Right forelimb (tissue), 1 donor: Measurements from ENCODE around the gene UPF2.
"Not testable (repeated sequence)": the region's sequence is repeated elsewhere in the genome, so short reads cannot be mapped to it uniquely, and the experiment has no call there.

Experiments used
- DNase-seq: peaks from one replicate; pipeline ENCODE4 v3.0.0-alpha.2; 2018

The UPF2 gene

DNA sequence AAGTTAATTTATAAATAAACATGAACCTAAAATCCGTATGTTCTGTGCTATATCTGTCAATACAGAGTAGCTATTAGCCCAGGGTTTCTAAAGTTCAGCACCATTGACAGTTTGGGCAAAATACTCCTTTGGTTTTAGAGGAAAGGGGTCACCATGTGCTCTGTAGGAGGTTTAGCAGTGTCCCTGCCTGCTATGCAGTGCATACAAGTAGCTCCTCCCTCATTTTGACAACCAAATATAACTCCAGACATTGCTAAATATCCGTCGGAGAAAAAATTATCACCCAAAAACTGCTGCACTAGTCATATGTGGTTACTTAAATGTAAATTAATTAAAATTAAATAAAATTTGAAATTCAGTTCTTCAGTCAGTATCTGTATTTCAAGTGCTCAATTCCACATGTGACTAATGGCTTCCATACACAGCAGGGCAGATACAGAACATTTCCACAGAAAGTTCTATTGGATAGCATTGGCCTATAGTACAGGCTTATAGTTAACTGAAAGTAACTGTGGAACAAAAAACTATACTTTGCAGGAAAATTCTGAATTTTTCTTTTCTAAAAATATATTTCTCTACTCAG is 6.4 kb downstream of the UPF2 start:
- DNase-seq, result no peak

DNA sequence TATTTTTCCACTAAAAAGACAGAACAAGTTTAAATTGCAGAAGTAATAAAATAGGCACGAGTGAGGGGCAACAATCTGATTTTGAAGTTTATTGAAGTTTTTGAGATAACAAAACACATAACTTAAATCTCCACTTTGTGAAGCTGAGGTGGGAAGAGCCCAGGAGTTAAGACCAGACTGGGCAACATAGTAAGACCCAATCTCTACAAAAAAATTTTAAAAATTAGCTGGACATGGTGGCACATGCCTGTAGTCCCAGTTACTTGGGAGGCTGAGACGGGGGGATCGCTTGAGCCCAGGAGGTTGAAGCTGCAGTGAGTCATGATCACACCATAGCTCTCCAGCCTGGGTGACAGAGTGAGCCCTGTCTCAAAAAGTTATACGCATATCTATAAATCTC is 11.2 kb downstream of the UPF2 start:
- DNase-seq, result no peak

DNA sequence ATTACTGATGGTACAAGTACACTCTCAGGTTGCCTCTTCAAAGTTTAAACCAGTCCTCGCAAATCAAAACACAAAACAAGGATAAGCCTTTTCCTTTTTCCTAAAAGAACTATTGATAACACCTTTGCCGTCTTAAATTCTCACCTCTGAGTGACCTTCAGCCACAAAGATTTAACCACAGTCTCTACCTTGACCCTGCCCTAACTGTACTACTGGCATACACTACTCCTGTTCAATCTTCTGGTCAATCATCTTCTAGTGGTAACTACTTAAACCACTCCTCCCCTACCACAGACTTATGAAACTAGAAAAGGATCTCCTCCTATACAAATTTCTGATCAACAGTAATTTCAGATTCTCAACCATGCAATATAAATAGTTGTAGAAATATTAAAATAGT is 15.1 kb downstream of the UPF2 start:
- DNase-seq, result no peak

DNA sequence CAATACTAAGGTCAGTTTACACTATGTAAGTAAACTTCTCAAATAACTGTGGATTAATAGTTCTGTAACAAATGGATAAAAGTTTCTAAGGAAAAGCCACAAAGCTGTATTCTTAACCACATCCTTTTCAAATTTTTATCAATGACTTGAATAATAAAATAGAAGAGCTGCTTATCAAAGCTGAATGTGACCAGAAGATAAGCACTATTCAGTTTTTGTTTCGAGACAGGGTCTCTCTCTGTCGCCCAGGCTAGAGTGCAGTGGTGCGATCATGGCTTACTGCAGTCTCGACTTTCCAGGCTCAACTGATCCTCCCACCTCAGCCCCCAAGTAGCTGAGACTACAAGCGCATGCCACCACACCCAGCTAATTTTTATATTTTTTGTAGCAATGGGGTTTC is 17.0 kb downstream of the UPF2 start:
- no peak for DNase-seq

DNA sequence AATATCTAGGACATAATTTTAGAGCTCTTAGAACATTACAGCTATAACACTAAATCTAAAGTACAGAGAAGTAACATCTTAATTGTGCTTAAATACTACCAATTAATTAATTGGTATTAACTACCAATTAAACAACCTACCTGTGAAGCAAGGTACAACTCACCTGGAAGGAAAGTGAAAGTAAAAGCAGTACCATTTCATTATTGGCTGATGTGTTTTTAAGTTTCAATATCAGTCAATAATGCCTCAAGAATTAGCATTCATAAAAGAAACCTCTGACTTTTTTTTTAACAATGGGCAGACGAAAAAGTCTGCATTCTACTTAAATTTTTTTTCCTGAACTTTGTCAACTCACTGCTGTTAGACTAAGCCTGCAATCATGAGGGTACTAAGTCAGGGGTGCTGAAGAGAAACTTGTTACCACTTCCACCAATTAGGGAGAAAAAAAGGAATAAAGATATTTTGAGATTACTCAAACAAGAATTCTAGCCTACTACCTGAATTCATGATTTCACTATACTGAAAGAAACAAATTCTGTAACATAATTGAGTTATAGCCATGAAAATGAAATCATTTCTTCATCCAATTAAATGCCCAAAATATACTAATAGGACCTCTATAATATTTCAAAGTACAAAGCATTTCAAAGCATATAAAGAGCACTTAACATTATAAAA is 19.9 kb downstream of the UPF2 start:
- DNase-seq, result no peak

DNA sequence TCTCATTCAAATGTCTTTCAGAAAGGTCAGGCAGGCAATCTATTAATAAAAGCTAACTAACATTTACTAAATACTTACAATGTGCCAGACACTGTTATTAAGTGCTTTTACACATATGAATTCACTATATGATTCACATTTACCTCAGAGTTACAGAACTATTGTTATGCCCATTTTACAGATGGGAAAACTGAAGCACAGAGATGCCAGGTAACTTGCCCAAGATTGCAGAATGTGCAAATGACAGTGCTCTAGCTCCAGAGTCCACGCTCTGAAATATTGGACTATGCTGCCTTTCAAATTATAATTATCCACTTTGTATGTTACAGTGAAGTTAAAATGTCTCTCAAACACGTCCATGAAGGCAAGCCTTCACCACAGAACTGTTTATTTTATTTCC is 22.0 kb downstream of the UPF2 start:
- no peak for DNase-seq

DNA sequence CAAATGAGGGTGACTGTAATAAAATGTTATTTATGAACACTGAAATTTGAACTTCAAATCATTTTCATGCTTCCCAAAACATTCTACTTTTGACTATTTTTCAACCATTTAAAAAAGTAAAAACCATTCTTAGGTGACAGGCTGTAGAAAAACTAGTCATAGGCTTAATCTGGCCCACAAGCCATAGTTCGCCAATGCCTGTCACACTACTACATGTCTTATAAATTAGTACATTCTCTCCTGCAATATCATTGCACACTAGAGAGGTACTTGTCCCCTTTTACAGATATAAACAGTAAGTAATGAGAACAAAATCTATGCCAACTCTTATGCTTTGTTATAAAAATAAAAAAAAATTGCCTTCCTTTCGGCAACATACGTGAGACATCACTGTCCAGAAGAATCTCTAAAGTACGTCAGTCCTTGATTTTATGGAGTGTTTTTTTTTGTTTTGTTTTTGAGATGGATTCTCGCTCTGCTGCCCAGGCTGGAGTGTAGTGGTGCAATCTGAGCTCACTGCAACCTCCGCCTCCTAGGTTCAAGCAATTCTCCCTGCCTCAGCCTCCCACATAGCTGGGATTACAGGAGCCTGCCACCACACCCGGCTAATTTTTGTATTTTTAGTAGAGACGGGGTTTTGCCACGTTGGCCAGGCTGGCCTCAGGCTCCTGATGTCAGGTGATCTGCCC is 23.2 kb downstream of the UPF2 start:
- no peak for DNase-seq

DNA sequence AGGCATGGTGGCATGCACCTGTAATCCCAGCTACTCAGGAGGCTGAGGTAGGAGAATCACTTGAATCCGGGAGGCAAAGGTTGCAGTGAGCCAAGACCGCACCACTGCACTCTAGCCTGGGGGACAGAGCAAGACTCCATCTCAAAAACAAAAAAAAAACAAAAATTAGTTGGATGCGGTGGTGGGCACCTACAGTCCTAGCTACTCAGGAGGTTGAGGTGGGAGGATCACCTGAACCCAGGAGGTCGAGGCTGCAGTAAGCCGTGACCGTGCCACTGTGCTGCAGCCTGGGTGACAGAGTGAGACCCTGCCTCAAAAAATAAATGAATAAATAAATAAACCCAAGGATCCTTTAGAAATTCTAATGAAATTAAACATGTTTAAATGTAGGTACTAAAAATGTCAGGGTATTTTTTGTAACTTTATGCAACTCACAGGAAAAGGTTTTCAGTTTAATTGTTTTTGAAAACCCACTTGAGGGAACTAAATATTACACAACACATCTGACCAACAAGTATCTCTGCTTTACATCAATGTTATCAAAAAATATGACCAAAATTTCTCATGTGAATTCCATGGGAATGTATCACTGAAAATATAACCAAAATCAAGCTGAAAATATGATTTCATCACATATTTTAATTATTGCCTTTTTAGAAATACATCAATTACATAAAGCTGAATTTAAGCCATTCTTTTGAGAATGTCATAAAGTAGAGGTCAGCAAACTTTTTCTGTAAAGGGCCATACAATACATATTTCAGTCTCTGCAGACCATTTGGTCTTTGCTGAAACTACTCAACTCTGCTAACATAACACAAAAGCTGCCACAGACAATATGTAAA is 23.9 kb downstream of the UPF2 start:
- DNase-seq, result no peak

DNA sequence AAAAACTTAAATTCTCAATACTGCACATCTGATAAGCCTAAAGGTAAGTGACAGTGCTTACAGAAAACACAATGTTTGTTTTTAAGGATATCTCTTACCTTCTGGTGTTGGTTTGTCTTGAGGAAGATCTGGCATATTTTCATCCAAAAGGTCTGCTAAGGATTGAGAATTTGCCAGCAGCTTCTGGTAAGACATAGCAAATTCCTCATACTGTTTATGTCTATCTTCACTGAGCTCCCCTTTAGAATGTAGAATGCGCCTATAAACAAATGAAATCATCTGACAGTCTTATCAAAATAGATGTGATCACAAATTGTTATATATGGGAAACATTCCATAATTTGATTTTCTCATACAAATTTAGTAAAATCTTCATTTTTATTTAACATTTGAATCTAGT is 28.7 kb downstream of the UPF2 start:
- no peak for DNase-seq

DNA sequence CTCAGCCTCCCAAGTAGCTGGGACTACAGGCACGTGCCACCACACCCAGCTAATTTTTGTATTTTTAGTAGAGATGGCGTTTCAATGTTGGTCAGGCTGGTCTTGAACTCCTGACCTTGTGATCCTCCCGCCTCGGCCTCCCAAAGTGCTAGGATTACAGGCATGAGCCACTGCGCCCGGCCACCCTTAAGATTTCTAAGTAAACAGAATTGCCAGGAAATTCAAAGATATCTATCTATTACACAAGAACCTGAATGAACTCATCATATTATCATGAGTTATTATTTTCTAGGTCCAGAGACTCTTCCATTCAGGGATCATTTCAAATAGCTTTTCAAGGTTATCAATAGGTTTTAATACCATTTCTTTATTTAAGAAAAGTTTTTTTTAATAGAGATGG is 29.2 kb downstream of the UPF2 start:
- not testable (repeated sequence) for DNase-seq

DNA sequence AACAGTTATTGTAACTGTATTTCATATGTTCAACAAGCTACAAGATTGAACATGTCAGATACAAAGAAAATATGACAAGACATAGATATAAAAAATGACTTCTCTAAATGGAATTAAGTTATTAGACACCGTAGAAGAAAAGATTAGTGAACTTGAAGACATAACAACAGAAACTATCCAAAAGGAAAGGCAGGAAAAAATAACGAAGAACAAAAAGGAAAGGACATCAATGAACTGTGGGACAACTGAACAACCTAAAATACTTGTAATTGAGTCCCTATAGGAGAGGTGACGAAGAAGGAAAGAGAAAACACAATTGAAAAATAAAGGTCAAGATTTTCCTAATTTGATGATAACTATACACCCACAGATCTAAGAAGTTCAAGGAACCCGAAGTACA is 32.3 kb downstream of the UPF2 start:
- no peak for DNase-seq

DNA sequence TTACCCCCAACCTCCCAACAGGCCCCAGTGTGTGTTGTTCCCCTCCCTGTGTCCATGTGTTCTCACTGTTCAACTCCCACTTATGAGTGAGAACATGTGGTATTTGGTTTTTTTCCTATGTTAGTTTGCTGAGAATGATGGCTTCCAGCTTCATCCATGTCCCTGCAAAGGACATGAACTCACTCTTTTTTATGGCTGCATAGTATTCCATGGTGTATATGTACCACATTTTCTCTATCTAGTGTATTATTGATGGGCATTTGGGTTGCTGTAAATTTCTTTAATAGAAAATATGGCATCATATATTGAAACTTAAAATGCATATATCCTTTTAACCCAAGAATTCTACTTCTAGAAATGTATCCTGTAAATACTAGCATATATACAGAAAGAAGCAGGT is 33.8 kb downstream of the UPF2 start:
- DNase-seq, result not testable (repeated sequence)

DNA sequence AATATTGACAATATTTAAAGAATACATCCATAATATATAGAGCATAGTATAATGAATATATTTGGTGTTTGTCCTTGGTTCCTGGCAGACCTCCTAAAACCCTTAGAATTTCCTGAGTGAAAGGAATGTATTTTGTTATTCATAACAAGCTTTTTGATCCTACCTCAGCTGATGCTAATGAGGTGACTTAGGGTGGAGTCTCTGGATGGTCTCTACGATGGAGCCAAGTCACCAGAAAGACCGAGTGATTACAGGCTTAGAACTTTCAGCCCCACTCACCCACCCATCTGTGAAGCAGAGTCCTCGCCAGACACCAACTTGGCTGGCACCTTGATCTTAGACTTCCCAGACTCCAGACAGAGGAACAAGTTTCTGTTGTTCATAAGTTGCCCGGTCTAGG is 35.9 kb downstream of the UPF2 start:
- DNase-seq, result no peak

DNA sequence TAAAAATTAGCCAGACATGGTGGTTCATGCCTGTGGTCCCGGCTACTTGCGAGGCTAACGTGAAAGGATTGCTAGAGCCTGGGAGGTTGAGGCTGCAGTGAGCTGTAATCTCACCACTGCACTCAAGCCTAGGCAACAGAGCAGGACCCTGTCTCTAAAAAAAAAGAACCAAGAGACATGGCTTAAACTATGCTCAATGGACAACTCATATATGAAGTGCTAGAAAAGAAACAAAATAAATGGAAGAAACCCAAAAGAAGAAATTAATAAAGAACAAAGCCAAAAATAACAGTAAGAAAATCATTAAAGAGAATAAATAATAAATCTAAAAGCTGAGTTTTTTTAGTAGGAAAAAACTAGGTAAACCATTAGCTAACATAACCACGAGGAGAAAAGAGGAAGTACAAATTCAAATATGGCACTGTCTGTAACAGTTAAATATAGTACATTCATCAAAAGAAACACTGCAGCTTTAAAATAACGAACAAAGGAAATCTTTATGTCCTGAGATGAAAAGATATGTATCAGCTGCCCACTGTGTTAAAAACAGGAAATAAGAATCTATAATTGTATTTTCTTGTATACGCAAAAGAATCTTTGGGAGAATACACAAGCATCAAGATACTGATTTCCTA is 48.7 kb downstream of the UPF2 start:
- DNase-seq, result no peak

DNA sequence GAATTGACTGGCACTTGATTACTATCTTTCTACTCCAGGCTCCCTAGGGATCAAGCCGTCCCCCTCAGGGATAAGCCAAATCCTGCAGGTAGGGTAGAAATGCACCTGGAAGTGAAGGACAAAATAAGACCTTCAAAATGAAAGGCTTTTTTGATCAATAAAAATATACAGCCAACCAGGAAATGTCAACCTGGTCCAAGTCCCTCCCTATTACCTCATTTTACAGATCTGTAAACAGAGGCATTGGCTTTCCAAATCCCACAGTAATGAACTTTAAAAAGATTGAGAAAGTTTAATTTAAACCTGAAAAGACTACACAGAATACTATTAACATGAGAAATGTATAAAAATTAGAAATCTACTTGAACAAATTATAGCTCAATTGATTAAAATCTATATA is 53.7 kb downstream of the UPF2 start:
- no peak for DNase-seq

DNA sequence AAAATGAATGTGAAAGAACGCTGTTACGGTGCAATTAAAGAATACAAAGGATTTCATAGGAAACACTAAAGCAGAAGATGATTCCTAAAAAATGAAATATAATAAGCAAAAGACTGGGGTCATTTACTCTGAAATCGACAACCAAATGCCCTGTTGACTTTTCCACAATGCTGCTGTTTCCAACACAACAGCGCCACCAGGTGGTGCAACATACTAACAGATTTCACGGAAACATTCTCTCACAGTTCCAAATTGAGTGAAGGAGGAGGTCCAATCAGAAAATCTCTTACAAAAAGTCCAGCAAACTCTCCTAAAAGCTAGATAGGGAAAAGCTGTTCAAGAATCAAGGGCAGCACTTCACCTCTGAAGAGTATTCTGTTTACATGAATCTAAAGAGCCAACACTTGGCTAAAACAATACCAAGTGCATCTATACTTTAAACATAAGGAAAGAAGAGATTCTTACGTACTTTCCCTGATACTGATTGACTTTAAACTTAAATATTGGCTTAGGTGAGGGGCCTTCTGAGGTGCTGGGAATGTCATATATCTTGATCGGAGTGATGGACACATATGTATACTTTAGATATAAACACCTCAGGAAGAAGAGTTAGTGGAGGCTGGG is 55.9 kb downstream of the UPF2 start:
- peak; percentile 84 for DNase-seq

DNA sequence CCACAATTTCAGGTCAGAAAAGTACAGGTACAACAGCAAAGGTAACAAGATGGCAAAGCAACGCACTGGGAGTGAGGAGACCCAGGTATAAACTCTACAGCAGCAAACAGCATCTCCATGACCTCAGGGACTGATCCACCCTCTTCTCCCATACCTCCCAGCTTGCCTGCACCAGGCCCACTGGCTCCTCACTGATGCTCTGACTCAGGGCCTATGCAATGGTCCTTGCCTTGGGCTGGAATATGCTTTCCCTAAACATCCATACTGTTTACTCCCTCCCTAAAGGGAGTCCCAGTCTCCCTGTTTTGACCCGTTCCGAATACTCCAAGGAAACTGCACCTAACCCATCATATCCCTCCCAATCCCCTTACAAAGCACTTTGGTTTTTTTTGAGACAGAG is 60.4 kb downstream of the UPF2 start:
- DNase-seq, result no peak

DNA sequence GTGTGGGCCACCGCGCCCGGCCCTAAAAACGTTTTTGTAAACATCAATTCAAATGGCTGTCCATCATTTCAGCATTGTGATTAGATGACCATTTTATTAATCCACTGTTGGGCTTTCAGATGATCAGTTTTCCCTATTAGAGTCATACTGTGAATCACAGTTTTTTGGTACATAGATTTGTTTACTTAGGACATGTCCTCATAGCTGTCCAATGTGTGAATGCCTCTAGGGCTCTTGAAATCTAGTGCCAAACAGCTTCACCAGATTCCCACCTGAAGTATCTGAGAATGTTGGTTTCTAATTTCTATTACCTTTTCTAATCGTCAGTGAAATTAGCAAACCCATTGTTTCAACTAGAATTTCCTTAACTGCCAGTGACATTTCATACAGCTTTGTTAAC is 66.8 kb downstream of the UPF2 start:
- DNase-seq, result no peak

DNA sequence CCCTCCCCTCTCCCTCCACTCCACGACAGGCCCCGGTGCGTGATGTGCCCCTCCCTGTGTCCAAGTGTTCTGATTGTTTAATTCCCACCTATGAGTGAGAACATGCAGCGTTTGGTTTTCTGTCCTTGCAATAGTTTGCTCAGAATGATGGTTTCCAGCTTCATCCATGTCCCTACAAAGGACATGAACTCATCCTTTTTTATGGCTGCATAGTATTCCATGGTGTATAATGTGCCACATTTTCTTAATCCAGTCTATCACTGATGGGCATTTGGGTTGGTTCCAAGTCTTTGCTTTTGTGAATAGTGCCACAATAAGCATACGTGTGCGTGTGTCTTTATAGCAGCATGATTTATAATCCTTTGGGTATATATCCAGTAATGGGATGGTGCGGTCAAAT is 70.1 kb downstream of the UPF2 start:
- not testable (repeated sequence) for DNase-seq

DNA sequence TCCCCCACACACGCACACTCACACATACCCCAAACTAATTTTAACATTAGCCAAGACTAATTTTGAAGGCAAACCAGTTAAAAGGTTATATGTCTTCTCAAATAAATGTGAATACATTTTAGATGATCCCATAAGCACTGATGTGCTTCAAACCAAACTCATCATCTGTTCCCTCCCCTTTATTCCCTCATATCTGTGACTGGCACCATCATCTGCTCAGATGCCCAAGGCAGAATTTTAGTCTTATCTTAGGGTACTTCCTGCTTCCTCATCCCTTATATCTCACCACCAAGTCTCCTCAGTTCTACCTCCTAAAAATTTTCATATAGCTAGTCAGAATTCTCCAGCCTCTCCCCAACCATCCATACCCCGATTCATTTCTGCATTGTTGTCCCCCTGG is 80.4 kb downstream of the UPF2 start:
- DNase-seq, result no peak

DNA sequence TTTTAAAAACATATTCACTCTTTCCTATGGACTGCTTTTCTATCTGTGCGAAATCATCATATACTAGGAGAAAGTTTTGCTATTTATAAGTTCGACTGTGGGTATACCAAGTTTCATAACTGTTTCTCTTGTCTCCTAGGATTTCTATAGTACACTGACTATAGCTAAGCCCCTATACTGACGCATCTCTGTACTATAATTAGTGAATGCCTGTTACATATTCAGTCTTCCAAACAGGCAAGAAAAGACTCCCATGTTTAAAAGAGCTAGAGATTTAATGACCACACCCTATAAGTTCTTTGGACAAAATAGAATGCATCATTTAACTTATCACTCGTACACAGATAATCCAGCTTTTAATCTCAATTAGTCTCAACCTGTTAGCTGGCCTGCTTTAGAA is 80.8 kb downstream of the UPF2 start:
- DNase-seq, result no peak

DNA sequence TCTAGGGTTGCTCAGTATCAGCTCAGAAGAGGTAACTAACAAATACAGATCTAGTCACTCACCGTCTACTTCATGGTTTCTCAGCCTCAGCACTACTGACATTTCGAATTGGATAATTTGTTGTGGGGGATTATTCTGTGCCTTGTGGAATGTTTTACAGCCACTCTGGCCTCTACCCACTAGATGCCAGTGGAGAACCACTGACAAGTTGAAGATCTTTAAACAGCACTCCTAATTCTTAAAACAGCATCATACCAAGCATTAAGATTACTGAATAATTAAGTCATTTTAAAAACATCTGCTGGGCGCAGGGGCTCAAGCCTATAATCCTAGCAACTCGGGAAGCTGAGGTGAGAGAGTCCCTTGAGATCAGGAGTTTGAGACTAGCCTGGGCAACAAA is 82.6 kb downstream of the UPF2 start:
- no peak for DNase-seq

DNA sequence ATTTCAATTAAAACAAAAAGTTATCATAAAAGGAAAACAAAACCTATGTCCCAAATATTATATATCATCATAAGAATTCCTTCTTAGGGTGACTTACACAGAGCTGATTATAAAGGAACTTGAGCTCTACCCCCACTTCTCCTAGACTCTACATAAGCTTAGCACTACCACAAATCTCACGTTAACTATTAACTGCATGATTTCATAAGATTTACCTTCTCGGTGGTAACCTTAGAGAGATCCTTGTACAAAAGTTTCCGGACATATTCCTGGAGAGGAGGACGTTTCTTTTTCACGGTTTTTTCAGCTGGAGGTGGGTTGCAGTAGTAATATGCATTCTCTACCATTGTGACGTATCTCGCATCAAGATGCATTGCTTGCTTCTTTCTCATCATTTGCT is 83.7 kb downstream of the UPF2 start:
- no peak for DNase-seq
